NCI-H446 (cell line): ENCODE measurements around the gene TNS3.

Experiments used
- DNase-seq, 2 experiments: peaks; one replicate each; lab custom pipeline; 2025; lab: John Stamatoyannopoulos, UW

The TNS3 gene

DNA sequence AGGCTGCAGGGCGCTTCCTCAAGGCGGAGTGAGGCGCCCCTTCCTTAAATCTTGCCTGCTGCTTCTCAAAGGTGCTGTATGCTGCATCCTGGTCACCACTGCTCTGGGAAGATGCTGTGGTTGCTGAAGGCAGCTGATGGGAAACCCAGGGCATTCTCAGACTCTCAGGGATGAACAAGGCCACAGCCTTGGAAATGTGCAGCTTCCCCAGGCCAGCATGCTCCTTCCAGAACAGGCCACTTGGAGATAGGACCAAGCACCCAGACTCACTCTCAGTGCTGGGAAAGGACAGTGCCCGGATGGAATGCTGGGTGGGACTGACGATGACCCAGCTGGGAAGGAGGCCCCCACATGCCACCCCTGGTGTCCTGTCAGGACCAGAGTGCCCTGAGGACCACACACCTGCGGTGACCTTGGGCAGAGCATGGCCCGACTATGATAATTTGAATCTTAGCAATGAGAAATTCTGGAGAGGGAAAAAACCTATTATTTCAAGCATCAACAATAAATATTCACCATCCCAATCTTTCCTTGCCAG, 235.5 kb downstream of the TNS3 start:
- no peak for DNase-seq

DNA sequence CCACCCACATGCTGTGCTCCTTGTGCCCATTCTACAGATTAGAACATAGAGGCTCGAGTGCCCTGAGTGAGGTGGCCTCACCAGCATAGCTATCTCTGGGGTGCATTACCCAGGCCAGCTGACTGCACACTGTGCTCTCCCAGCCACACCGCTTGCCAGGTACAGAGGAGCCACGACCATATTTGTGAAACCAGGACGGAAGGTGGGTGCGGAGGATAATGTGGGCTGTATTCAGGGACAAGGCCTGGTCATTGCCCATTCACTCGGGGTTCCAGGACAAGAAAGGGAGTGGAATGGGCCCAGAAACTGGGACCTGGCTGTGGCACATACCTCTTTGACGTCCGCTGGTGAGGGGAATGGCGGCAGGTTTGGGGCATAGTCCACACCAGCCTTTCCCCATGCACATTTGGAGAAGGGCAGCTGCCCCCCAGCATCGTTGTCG, 236.0 kb downstream of the TNS3 start:
- DNase-seq = no peak

DNA sequence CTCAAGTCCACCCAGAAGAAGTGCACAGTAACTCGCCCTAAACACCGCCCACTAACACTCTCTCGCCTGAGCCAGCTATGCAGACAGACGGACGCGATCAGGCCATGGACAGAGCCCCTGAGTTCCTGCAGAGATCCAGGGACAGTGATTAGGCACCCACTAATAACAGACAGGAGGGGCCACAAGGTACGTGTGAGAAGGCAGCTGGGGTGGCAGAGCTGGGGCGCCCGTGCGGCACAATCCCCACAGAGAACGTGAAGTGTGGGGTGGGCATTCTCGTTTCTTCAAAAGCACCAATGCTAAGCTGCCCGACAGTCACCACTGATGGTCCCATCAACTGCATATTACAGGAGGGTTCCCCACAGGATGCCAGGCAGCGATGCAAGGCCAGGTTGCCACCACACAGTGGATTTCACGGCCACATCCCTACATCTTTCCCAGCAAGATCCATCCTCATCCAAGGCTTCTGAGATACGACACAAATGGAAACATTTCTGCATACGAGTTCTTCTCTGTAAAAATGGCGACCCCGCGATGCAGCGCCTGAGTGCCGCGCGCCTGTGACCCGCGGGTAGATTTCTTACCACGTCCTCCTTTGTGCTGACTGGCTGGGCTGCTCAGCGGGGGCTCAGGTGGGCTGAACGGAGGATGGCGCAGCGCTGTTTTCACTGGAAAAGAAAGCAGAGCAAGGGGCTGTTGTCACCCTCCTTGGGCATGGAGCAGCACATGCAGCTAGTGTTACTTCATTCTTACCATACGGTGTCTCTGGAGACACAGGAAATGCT, 237.5 kb downstream of the TNS3 start:
- no peak for DNase-seq

DNA sequence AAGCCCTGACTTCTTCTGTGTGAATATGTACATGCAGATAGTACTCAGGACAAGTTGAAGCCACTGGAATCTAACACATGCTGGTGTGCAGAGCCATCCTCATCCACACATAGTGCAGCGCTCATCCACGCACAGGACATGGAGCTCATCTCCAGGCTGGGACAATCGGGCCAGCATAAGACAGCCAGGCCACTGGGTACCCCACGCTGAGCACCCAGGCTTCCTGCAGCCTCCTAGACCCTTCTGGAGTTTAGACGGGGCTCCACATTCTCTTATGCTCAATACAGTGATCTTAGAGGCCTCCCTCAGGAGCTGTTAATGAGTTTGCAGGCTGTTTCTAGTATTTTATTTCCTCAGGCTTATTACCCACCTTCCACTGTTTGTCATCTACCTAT, 238.9 kb downstream of the TNS3 start:
- DNase-seq = no peak

DNA sequence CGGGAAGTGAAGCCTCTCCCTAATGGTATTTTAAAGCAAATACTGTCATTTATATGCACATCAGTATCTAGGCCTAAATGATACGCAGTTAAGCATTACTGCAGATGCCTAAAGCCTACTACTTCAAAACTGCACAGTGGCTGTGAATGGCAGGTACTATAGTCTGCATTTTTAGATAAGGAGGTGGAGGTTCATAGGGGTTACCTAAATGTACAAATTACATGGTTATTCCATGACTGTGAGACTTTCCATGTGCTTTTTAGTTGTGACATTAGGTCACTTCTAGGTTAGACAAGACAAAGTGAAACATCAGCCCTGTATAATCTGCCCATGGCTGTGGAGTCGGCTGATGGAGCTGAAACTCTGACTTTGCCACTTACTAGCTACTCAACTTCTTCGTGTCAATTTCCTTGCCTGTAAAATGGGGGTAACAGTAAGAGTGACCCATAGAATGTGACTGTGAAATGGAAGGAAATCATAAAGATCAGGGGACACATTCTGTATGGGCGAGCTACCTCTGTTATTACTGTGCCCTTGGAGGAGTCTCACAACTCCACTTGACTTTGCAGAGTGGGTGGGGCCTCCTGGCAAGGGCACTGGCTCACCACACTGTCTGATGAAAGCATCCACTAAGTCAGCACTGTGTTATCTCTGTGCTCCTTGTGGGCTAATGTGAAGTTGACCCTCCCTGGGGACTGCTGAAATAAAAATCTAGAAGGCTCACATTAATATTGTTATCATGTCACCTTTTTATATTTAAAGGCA, 239.4 kb downstream of the TNS3 start:
- no peak for DNase-seq

DNA sequence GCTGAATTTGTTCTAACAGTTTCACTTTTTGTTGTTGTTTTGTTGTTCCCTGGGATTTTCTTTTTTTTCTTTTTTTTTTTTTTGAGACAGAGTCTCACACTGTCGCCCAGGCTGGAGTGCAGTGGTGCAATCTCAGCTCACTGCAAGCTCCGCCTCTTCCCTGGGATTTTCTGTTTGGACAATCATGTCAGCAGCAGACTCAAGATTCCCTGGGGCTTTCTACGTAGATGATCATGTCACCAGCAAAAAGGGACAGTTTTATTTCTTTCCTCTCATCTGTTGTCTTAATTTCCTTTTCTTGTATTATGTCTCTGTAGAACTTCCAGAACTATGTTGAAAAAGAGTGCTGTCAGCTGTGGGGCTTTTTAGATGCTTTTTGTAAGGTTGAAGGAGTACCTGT, 241.4 kb downstream of the TNS3 start:
- DNase-seq = no peak

DNA sequence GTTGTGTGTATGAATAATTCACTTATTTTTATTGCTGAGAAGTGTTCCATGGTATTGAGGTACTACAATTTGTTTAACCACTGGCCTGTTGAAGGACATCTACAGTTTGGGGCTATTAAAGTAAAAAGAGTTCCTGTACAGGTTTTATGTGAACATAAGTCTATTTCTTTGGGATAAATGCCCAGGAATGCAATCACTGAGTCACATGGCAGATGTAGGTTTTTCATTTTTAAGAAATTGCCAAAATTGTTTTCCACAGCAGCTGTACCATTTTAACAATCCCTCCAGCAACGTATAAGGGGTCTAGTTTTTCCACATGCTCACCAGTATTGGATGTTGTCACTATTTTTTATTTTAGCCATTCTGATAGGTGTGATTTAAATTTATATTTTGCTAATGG, 243.9 kb downstream of the TNS3 start:
- DNase-seq = no peak

DNA sequence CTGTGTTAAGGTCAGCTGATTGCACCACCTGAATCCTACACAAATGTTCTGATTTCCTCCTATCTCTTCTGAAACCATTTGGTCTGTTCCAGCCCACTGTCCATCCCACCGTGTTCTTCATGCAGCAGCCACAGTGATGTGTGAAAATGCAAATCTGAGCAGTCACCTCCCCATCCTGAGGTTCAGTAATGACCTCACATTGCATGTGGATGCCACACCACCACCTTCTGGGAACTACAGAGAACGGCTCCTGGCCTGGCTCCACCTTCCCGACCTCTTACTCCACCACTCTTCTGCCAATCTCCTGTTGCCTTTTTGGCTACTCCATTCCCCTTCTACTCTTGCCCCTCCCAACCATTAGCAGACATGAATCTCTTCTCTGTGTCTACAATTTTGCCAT, 244.4 kb downstream of the TNS3 start:
- DNase-seq = no peak

DNA sequence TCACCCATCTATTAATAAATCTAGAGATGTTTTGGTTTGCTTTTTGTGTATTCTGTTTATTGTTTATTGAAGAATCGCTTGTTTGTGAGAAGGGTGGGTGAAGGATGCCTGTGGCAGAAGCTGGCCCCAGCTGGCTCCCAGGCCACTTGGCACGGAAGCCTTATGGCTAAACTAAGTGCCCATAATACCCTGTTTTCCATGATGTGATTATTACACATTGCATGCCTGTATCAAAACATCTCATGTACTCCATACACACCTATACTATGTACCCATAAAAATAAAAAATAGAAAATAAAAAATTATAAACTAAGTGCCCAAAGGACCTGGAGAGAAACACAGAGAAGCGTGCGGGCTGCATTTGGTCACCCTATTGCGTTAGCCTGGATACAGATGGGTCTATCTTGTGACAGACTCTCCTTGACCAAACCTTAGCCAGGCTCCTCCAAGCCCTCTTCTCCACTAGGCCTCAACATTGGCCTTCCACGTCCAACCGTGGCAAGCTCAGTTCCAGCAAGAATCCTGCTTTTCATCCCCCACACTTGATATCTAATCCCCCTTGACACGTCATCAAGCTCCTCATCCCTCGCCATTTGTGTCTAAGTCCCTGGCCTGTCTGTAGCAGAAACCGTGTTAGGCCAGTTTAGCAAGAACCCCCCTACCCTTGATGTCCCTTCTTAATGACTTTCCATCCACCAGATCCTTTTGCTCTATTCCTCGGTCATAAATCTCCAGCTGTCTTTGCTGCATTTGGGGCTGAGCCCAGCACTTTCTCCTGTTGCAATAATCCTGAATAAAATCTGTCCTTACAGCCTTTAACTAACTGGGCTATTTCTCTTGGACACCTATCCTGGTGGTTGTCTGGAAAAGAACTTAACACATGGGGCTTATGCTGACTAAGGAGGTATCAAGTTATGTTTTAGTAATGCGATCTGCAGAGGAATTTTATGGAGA, 245.2 kb downstream of the TNS3 start:
- no peak for DNase-seq

DNA sequence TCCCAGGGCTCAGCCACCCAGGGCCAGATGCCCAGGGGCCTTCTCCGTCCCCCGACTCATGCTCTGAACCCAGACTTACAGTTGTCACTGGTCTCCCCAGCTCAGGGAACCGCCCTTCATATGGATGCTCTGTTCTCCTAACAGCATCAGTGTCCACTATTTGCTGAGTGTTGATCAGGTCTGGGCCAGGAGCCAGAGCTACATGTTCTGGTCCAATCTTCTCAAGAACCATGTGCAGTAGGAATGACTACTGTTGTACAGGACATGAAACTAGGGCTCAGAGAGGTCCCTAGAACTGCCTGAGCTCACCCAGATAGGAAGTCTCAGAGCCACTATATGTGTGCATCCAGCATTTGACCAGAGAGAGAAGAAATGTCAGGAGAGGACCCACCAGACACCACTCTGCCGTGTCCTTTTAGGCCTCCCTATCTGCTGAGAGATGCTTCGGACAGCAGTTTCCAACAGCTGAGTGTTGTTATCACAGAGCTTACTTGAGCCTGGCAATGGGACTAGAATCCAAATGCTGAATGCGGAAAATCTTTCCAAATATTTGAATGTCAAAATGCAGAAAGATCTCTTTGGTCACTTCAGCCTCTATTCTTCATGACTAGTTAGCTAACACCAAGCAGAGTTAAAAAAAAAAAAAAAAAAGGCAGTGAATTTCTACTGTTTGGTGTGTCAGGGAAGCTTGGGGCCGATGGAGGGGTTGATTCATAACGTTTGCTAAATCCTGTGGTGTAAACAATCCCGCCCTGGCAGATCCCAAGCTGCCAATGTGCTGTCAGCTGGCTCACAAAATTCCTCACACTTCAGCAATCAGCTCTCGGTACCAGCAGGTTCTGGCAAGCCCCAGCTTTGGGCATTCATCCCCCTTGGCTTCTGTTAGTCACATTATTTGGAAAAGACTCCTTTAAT, 246.1 kb downstream of the TNS3 start:
- DNase-seq = no peak

DNA sequence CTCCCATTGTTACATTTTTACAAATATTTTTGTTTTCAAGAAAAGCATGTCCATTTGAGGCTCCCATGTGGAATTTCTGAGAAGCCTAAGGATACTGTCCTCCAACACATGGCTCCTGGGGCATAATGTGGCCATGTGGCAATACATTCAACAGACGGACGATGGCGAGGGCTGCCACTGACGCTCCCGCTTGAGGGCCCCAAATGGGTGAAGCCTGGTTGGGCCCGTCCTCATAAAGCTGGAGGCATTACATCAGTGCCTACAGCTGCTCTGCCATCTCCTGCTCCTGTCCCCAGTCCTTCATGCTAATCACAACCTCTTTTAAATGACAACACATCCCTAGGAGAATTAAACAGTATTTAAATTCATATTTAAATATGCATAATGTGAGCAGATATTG, 246.8 kb downstream of the TNS3 start:
- no peak for DNase-seq

DNA sequence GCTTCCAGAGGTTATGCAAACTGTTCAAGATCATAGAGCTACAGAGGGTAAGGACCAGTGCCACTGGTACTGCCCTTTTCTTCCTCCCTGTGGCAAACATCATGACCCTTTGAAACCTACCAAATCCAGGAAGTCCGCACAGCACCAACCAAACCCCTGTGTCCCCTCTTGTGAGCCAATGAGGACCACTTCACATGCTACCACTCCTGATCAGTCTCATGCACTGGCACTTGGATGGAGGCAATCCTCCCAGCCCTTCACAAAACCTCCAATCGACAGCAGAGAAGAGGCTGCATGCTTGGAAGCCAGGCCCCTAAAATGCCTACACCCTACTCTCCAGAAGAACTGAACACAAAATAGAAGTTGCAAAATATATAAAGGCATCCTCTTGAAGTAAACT, 248.0 kb downstream of the TNS3 start:
- DNase-seq = no peak

DNA sequence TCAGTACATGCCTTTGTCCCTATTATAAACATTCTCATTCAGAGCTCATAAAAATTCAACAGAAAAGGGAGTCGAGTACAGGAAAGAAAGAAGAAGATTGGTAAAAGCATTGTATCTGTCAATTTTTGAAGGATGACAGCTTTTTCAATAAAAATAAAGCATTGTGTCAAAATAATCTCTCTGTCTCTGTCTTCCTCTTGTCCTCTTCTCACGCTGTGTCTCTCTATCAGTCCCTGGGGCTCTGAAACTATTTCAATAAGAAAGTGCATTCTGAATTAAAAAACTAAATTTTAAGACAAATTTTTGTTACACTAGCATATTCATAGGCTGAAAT, 248.4 kb downstream of the TNS3 start:
- DNase-seq = no peak

DNA sequence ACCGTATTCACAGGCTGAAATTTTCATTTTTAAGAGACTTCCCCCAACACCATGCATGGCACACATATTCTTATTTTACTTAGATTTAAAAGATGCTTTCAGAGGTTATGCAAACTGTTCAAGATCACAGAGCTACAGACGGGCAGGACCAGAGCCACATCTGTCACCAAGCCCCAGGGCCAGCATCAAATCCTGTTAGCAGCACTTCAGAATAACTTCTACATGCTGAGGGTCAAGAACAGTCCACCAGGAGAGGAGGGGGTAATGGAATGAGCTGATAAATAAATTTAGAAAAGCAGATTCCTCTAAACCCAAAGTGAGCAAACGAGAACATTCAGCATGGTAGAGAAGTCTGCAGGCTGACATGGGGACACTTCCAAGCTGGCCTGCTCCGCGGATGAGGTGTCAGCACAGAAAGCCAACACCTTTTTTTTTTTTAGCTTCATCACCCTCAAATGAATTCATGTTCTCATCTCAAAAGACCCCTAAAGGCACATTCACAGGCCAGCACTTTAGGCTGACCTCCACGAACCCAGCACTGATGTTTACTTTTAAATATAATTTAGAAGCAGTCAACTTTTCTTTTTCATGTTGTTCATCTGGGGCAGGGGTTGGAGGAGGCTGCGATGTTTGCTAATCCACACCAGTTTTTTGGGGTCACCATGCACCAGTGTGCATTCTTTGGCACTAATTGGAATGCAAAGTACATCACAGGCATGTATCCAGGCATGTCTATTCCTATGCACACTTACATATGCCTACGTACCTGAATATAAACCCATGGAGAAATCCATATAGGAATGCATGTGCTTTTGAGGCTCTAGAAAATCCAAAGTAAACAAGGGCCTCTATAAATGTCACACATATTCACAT, 249.0 kb downstream of the TNS3 start:
- no peak for DNase-seq

DNA sequence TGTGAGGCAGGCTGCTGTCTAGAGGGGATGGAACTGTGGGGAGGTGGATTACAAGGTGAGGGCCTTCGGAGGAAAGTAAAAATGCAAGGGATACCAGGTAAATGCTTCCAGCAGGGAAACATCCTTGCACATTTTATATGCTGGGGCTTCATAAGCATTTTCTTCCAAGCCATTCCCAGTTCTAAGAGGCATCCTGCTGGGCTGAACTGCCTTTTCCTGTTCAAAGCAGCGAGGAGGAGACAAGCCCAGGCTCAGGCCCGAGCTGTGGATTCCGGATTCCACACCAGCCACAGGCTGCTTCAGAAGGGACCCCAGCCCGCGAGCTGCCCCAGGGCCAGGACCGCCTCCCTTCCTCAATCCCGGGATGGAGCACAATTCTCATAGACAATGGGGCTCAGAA, 249.7 kb downstream of the TNS3 start:
- no peak for DNase-seq

DNA sequence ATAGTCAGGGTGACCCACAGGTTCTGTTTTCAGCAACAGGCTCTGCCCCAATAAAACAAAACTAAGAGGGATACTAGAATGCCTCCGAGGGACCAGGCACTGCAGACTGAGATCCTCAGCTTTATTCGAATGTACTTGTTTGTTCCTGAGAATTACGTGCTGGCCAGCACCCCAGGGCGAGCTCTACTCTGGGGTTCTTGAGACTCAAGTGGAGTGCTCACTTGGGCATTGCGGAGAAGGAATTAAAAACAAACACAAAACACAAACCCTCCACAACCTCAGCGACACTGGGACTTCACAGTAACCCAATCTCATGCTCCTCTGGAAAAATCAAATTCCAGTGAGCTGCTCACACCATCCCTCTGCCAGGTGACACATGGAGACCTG, 250.7 kb downstream of the TNS3 start:
- DNase-seq = no peak

DNA sequence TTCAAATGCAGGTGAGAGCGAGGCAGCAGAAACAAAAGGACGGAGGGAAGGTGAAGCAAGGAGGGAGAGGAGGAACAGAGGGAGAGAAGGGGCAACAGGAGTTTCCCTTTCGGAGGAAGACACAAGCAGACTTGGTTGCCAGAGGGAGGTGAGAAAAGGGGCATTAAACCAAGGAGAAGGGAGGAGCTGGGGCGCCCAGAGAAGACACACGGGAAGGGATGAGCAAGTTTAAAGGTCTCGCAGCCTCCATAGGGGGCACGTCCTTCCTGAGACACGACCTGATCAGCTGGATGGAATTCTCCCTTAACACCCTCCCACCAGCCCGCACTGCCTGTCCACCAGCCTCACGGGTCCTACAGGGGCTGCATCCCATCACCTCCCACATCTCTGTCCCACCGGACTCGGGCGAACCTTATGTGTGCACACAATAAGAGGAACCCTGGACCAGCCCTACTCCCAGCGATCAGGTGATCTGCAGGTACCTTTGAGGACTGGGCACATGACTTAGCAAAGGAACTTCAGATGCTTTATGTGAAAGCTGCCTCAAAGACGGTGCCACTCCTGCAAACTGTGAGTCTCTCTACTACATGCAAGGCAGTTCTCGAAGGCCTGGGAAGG, 251.2 kb downstream of the TNS3 start:
- DNase-seq = no peak

DNA sequence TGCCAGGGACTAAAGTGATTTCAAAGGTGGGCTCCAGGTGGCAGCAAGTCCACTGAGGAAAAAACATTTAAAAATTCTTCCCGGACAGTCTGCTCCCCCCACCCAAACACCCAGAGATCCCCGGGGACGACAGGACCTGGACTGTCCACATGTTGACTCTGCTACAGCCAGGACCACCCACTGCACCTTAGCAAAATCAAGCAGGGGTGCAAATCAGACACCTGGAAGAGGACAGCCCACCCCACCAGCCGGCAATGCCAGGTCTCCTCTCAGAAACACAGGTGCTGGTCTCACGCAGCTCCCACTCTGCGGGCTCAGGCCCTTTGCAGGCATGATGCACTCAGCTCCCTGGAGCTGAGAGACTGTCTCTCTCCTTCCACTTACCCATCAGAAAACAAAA, 251.9 kb downstream of the TNS3 start:
- no peak for DNase-seq

DNA sequence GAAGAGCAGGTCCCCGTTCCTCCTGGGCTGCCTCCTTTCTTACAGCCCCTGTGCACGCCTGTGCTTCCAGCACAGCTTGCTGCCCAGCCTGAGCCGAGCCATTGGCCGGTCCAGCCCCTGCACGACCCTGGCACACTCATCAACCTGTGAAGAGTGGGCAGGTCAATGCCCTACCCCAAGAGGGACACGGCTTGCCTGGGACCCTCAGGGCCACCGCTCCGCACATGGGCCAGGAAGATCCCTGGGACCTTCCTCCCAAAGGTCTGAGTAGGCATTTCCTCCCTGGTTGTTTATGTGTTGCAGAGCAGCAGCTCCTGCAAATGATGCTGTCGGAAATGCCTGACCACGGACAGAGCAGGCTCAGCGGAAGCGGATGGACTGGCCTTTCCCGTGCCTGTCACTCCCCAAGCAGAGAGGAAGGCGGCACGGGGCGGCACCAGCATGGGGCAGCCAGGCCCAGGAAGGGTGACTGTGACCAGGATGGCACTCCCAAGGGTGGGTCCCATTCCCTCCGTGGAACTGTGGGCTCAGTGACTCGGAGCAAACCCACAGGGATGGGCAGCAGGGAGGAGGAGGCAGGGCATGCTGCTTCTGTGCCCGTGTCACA, 252.5 kb downstream of the TNS3 start:
- no peak for DNase-seq
